Smooth muscle cell (in vitro differentiated cells): ENCODE data around the gene BICC1. TPM values are rescaled to one million over a fixed set of nuclear protein-coding genes. Genes with fewer than 3 reads are reported as not detected.

Experiments used
- DNase-seq: peaks from one replicate; lab custom pipeline; 2025; ENCODE audit not compliant: unreplicated experiment; lab: John Stamatoyannopoulos, UW
- H2AFZ ChIP-seq: fragments of 200-600 bp; sonication (generic); 2 replicates; pipeline ENCODE4 v1.6.0; 2016; ENCODE audit warnings: antibody characterized with exemption, low read depth, mild to moderate bottlenecking
- H3F3A ChIP-seq: fragments of 200-600 bp; sonication (generic); 2 replicates; pipeline ENCODE4 v1.6.0; 2017; ENCODE audit warnings: antibody characterized with exemption, low read depth
- H3K27ac ChIP-seq: fragments of 200-600 bp; sonication (generic); 2 replicates; pipeline ENCODE4 v1.5.1; 2016; ENCODE audit warnings: low read depth, mild to moderate bottlenecking
- H3K27me3 ChIP-seq: fragments of 200-600 bp; sonication (generic); 2 replicates; pipeline ENCODE4 v1.6.1; 2016; ENCODE audit warnings: low read depth, mild to moderate bottlenecking
- H3K36me3 ChIP-seq: fragments of 200-600 bp; sonication (generic); 2 replicates; pipeline ENCODE4 v1.5.1; 2016; ENCODE audit warnings: low read depth
- H3K4me1 ChIP-seq: fragments of 200-600 bp; sonication (generic); 2 replicates; pipeline ENCODE4 v1.5.1; 2016; ENCODE audit warnings: low read depth
- H3K4me2 ChIP-seq: fragments of 200-600 bp; sonication (generic); 2 replicates; pipeline ENCODE4 v1.6.0; 2016; ENCODE audit warnings: mild to moderate bottlenecking
- H3K4me3 ChIP-seq: fragments of 200-600 bp; sonication (generic); 2 replicates; pipeline ENCODE4 v1.5.1; 2016; ENCODE audit warnings: mild to moderate bottlenecking
- H3K79me2 ChIP-seq: fragments of 200-600 bp; sonication (generic); 2 replicates; pipeline ENCODE4 v1.6.0; 2016; ENCODE audit warnings: low read depth, mild to moderate bottlenecking
- H3K9ac ChIP-seq: fragments of 200-600 bp; sonication (generic); 2 replicates; pipeline ENCODE4 v1.6.0; 2016; ENCODE audit warnings: low read depth
- H3K9me3 ChIP-seq: fragments of 200-600 bp; sonication (generic); replicated peaks from 2 replicates; pipeline ENCODE4 v1.5.1; 2016; ENCODE audit warnings: low read depth
- H4K20me1 ChIP-seq: fragments of 200-600 bp; sonication (generic); 2 replicates; pipeline ENCODE4 v1.6.0; 2016; ENCODE audit warnings: low read depth
- CTCF ChIP-seq: fragments of 200-600 bp; sonication (generic); IDR thresholded peaks from 2 replicates; pipeline ENCODE4 v1.5.1; 2017; ENCODE audit warnings: borderline replicate concordance, mild to moderate bottlenecking, antibody characterized with exemption; ENCODE audit not compliant: insufficient read depth, poor library complexity, severe bottlenecking
- WGBS: methylation state at CpG from one replicate; pipeline ENCODE4 v1.1.7; 2016; ENCODE audit warnings: low lambda C conversion rate; 5-methylcytosine and 5-hydroxymethylcytosine counted together
- polyA plus RNA-seq: library from polyadenylated mRNA; unstranded; fragments of >200 nt; fragmentation: Nextera tagmentation; extraction: Ambion mirVana; gene quantifications from 2 replicates; pipeline ENCODE4 v1.2.1, GENCODE V29; 2016
- total RNA-seq: library from RNA; depleted of rRNA; stranded (reverse); fragments of >200 nt; gene quantifications from 2 replicates; pipeline ENCODE4 v1.2.3, GENCODE V29; 2014

BICC1 gene
- total and polyA plus RNA-seq, 2 experiments from 2014 or later, result 7.9 to 23.0 TPM

- Histone ChIP-seq H3K4me1 (peaks cover 10% of the 10 kb centered on the region), H3K4me3 (peak overlapping the region; percentile 80), H2AFZ (no peak overlapping the region), H3K27me3 (peaks cover 17% of the 10 kb centered on the region), H3K9ac (peak overlapping the region; percentile 50), H3K4me2 (peak overlapping the region; percentile 94), H3K27ac (no peak overlapping the region), H4K20me1 (peaks cover 45% of the 10 kb centered on the region), H3F3A (no peaks in the 10 kb centered on the region), H3K36me3 (no peaks in the 10 kb centered on the region), H3K9me3 (no peaks in the 10 kb centered on the region), H3K79me2 (peaks cover 55% of the 10 kb centered on the region)
- 47% methylated on average over 13 of the region's 13 CpGs for WGBS
- no peak for TF ChIP-seq CTCF
- no peak for DNase-seq
Observed at GRCh38 chr10:58514111-58514770, 1.6 kb downstream of the BICC1 start.

DNA sequence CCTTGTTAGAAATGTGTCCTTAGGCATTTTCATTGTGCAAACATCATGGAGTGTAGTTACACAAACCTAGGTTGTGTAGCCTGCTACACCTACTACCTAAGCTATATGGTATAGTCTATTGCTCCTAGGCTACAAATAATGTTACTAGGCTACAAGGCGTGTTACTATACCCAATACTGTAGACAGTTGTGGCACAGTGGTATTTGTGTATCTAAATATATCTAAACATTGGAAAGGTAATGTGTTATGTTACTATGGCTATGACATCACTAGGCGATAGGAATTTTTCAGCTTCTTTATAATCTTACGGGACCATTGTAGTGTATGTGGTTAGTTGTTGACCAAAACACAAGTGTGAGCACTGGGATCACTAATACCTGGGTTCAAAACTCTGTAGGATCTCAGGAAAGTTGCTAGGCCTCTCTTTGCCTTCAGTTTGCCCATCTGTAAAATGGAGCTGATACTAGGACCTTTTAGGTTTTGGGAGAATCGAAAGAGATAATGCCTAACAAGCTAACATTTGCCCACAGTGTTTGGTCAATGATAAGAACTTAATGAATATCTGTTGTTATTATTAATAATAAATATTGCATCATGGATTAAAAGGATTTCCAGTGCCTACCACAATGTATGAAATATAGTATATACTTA, 2.7 kb downstream of the BICC1 start:
- Histone ChIP-seq H3K9me3 (no peaks in the 10 kb centered on the region), H3K9ac (no peak overlapping the region), H3K27me3 (peaks cover 5% of the 10 kb centered on the region), H3K4me2 (peak overlapping the region; percentile 94), H3K79me2 (peaks cover 66% of the 10 kb centered on the region), H3K4me3 (peak overlapping the region; percentile 80), H4K20me1 (peaks cover 46% of the 10 kb centered on the region), H2AFZ (no peak overlapping the region), H3K4me1 (peaks cover 10% of the 10 kb centered on the region), H3F3A (no peaks in the 10 kb centered on the region), H3K27ac (no peak overlapping the region), H3K36me3 (no peaks in the 10 kb centered on the region)
- DNase-seq, result no peak
- WGBS, result 94% methylated on average over 4 of the region's 4 CpGs
- no peak for TF ChIP-seq CTCF

DNA sequence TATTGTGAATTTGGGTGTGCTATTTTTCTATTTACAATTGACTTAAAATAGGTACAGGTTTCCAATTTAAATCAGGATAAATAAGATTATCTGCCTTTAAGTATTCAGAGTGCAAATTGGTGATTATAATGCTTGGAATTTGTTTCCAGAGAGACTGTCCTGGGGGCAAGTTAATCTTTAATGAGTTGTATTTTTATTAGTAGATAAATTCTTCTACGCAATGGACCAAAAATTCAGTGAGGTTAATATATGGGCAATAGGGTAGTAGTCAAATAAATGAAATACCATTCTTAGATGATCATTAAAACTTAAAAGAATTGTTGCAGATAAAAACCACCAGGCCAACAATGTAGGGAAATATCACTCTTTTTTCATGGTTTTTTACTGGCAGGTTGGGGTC, 3.4 kb downstream of the BICC1 start:
- no peaks in the 10 kb centered on the region for H3F3A ChIP-seq
- DNase-seq, result no peak
- H3K9me3 ChIP-seq, result no peaks in the 10 kb centered on the region
- peaks cover 10% of the 10 kb centered on the region for H3K4me1 ChIP-seq
- H3K4me2 ChIP-seq, result peak overlapping the region; percentile 94
- H3K79me2 ChIP-seq, result peaks cover 72% of the 10 kb centered on the region
- H3K27ac ChIP-seq, result no peak overlapping the region
- H3K27me3 ChIP-seq, result no peaks in the 10 kb centered on the region
- 86% methylated on average over 1 of the region's 1 CpG for WGBS
- peak overlapping the region; percentile 80 for H3K4me3 ChIP-seq
- TF ChIP-seq CTCF, result no peak
- H3K9ac ChIP-seq, result no peak overlapping the region
- no peak overlapping the region for H2AFZ ChIP-seq
- H4K20me1 ChIP-seq, result peaks cover 46% of the 10 kb centered on the region
- H3K36me3 ChIP-seq, result no peaks in the 10 kb centered on the region
